B cell (primary cell): ENCODE data around the gene RBFA.

Experiments used
- EZH2 ChIP-seq: IDR thresholded peaks from 2 replicates; pipeline ENCODE4 v1.6.1; 2012; ENCODE audit warnings: borderline replicate concordance, low read depth, mild to moderate bottlenecking, moderate library complexity, low read length; ENCODE audit not compliant: insufficient read depth, poor library complexity, severe bottlenecking
- TF ChIP-seq, protein P1 (sequence below): fragments of 200-600 bp; IDR thresholded peaks from one replicate; pipeline ENCODE4 v1.8.0; 2022; ENCODE audit warnings: antibody characterized with exemption, mild to moderate bottlenecking

DNA sequence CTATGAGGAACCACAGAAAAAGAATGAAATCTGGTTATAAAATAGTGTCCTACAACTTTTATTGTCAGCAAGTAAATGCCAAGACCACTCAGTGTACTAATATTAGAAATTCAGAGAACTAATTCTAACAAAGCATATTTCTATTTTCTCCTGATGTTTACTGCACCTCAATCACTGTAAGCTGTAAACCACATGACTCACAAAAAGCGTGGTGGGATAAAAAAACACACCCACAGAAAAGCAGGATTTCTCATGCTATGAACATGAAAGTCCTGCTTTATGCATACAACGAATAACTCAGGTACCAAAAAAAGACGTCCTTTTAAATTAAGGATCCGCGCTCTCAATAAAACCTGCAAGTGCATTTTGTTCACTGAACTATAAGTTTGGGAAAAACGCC is 46.7 kb upstream of the RBFA start:
- TF ChIP-seq, protein P1, sequence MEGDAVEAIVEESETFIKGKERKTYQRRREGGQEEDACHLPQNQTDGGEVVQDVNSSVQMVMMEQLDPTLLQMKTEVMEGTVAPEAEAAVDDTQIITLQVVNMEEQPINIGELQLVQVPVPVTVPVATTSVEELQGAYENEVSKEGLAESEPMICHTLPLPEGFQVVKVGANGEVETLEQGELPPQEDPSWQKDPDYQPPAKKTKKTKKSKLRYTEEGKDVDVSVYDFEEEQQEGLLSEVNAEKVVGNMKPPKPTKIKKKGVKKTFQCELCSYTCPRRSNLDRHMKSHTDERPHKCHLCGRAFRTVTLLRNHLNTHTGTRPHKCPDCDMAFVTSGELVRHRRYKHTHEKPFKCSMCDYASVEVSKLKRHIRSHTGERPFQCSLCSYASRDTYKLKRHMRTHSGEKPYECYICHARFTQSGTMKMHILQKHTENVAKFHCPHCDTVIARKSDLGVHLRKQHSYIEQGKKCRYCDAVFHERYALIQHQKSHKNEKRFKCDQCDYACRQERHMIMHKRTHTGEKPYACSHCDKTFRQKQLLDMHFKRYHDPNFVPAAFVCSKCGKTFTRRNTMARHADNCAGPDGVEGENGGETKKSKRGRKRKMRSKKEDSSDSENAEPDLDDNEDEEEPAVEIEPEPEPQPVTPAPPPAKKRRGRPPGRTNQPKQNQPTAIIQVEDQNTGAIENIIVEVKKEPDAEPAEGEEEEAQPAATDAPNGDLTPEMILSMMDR = no peak
- TF ChIP-seq EZH2 = no peak
